HG02610 (cell line): Measurements from ENCODE around the gene SLC13A3.

Experiments
- ATAC-seq: cut with Tn5 transposase; IDR thresholded peaks from one replicate; pipeline ENCODE4 v1.9.1; 2021; ENCODE audit warnings: mild to moderate bottlenecking, moderate library complexity; ENCODE audit not compliant: unreplicated experiment

SLC13A3 gene

DNA sequence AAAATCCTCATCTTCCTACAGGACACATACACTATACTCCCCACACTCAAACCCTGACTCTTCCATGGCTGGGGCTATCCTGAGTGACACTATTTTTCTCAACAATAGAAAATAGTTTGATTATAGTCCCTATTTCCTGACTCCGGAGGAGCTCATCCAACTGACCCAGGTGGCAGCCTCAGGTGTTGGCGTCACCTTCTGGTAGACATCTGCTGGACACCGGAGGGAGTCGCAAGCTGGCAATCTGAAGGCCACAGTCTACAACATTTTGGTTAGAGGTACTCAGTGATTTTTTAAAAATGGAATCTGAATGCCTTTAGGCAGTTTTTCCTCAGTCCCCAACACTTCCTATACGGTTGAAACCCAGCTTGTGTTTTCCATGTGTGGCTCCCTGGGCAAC is 68.6 kb downstream of the SLC13A3 start:
- no peak for ATAC-seq

DNA sequence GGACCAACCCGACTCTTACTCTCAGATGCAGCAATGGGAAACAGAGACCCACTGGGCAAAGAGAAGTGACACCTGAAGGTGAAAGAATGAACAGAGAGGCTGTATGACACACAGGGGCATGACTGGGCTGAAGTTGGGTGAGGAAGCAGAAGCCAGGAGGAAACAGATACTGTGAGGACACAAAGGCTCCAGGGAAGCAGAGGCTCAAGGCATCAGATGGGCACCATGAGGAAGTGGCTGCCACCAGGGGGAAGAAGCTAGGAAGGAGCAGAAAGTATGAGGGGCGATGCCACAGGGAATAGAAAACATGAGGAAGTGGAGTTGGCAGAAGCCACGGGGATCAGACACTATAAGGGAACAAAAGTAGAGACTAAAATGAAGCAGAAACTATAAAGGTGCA is 69.9 kb downstream of the SLC13A3 start:
- no peak for ATAC-seq

DNA sequence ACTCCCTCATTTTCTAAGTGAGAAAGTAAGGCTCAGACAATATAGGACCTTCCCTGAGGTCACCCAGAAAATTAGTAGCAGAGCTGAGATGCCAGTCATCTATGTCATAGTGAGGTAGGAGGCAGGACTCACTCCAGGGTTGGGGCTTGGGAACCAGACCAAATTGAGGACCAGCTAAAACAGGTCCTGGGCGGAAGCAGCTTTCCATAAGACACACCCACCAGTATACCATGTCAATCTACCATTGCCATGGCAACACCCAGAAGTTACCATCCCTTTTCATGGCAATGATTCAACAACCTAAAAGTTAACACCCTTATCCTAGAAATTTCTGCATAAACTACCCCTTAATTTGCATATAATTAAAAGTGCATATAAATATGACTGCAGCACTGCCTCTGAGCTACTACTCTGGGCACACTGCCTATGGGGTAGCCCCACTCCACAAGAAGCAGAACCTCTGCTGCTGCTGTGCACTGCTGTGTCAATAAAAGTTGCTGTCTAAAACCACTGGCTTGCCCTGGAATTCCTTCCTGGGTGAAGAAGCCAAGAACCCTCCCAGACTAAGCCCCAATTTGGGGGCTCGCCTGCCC is 70.5 kb downstream of the SLC13A3 start:
- ATAC-seq, result no peak

DNA sequence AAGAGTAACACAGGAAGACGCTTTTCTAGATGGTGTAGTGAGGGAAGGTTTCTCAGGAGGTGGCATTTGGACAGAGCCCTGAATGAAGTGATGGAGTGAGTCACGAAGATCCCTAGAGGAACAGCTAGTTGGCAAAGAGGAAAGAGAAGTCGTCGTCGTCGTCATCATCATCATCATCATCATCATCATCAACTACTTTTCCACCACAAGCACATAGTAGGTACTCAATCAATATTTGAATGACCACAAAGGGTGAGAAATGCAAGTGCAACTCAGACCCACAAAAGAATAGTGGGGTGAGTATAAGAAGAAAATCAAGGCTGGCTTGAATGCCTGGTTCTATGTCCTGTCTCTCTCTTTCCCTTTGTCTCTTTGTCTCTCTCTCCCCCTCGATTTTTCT is 72.5 kb downstream of the SLC13A3 start:
- no peak for ATAC-seq

DNA sequence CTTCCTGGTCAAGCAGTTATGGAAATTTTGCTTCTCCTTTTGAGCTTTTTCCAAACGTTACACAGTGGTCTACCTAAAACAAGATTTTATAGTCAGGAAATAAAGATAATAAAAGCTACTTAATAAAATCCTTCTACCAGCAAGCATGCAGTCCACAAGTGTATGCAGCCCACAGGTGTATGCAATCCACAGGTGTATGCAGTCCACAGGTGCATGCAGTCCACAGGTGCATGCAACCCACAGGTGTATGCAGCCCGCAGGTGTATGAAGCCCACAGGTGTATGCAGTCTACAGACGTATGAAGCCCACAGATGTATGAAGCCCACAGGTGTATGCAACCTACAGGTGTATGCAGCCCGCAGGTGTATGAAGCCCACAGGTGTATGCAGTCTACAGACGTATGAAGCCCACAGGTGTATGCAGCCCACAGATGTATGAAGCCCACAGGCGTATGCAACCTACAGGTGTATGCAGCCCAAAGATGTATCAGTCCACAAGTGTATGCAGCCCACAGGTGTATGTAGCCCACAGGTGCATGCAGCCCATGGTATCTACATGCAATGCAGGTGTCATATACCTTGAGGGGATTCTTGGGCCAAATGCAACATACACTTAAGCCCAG is 74.4 kb downstream of the SLC13A3 start:
- ATAC-seq, result no peak

DNA sequence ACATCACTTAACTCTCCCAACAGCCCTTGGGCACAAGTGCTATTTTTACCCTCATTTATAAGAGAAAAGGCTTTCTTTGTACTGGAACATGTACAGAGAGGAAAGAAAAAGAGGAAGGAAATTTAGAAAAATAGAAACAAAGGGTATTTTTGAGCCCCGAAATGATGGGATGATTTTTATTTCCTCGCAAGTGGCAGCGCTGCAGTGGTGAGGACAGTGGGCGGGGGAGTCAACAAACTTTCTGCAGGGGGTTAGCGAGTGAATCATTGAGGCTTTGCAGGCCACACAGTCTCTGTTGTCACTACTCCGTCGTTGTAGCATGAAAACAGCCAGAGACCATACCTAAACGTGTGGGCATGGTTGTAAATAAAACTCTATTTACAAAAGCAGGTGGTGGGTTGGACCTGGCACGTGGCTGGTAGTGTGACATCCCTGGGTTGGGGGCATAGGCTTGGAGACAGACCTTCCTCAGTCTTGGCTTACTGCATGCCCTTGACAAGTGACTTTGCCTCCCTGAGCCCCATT is 75.3 kb downstream of the SLC13A3 start:
- no peak for ATAC-seq

DNA sequence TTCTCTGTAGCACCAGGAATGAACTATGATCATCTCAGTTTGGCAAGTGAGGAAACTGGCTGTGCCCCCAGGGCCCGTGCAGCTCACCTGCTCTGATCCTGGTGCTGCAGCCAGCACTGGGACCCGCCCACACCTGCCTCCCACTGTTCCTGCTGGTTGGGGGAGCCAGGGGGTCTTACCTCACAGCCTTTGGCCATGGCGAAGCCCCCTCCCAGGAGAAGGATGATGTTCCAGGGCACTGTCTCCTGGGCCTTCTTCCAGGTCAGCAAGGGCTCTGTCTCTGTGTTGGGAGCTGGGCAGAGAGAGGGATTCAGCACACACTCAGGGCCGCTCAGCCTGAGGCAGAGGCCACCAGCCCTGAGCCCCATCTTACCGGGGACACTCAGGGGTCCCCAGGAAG is 75.9 kb downstream of the SLC13A3 start:
- no peak for ATAC-seq

DNA sequence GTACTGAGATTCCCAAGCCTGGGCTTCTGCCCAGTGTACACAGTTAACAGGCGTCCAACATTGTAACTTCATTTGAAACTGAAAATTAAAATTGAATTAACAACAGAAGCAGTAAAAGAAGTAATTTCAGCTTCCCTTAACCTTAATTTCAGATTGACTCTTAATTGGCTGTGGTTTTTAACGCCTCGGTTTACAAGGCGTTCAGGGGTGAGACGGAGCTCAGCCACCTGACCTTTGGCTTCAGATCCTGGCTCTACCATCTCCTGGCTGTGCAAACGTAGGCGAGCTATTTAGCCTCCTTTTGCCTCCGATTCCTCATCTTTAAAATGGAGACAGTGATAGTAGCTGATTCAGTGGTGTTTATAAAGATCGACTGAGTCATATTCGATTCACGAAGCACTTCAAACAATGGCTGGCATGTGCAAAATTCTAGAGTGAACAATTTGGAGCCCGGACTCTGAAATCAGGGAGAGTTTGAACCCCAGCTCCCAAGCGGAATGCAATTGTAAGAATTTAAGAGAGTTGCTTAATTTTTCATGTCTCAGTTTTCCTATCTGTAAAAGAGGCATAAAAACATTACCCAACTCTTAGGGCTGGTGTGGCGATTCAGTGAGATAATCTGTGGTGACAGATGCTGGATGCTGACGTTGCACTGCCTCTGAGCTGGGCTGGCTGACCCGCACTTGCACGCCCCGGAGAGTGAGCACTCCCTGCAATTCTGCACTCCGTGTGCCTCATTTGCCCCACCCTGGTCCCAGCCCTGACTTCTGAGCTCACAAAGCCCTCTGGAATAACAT is 77.3 kb downstream of the SLC13A3 start:
- ATAC-seq, result no peak

DNA sequence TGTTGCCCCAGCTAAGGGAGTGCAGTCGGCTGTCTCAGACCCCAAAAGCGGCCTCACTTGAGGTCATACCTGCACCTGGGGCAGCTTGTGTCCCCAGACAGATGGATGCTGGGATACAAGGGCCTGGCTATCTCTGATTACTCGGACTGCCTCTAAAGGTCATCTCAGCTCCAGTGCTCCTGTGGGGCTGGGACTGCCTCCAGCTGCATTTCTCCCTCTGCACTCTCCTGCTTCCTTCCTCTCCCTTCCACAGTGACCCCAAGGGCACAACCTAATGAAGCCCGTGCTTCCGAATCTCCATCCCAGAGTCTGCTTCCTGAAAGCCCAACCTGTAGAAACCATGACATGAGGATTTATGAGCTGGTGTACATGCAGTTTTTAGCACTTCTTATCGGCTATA is 78.0 kb downstream of the SLC13A3 start:
- no peak for ATAC-seq

DNA sequence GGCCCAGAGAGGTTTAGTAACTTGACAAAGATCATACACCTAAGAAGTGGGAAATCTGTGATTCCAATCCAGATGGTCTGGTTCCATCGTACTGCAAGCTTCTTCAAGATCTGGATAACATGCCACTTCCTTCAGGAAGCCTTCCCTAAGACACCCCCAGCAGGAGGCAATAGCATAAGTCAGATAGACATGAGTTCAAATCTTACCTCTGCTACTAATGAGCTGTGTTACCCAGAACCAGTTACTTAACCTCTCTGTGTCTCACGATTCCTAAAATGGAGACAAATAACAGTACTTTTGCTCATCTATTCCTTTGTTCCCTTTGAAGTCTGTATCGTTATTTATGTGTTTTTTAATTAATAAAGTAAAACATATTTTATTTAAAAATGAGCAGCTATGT is 78.5 kb downstream of the SLC13A3 start:
- ATAC-seq, result no peak

DNA sequence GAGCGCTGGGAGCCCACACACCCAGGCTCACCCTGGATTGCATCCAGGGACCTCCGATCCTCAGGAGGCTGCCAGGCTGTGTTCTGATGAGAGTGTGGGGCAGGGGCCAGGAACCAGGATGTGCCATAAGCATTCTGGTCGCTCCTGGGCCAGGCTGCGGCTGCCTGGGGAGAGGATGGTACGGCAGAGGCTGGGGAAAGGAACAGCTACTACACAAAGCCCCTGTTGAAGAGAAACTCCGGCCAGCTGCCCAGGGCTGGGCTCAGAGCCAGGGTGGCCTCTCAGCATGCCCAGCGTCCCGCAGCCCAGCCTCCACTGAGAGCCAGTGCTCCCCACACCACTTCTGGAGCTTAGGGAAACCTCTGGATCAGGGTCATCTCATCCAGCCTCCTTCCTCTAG is 79.1 kb downstream of the SLC13A3 start:
- no peak for ATAC-seq

DNA sequence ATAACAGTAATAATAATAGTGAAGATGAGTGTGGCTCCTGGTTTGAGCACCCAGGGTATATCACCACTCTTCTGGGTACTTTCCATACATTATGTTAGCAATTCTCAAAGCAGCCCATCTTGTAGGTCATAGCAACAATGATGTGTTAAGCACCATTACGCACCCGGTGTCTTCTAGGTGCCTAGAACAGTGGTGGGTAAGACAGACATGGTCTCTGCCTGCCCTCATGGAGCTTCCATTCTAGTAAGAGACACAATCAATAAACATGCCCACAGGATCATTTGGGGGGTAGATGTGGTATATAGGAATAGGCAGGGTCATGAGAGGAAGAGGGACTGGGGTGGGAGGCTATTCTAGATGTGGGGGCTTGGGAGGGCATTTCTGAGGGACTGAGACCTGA is 79.8 kb downstream of the SLC13A3 start:
- ATAC-seq, result no peak

DNA sequence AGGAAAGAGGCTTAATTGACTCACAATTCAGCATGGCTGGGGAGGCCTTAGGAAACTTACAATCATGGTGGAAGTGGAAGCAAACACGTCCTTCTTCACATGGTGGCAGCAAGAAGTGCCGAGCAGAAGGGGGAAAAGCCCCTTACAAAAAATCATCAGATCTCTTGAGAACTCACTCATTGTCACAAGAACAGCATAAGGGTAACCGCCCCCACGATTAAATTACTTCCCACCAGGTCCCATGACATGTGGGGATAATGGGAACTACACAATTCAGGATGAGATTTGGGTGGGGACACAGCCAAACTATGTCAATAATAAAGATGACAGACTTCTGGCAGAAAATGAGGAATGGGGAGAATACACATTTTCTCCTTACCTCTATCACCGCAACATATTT is 80.3 kb downstream of the SLC13A3 start:
- ATAC-seq, result no peak

DNA sequence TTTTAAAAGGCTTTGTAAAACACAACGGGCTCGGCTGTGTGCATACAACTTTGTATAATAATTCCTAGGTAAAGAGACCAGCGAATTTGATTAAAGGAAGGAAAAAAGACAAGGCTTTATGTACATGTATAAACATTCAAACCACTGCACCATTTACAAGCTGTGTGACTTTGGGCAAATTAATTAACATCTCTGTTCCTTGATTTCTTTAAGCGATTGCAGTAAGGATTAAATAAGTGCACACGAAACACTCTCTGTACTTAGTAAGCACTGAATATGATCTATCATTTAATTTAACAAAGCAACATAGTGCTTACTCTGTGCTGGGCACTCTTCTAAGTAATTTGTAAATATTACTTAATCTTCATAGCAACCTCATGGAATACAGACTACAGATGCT is 81.3 kb downstream of the SLC13A3 start:
- ATAC-seq, result no peak

DNA sequence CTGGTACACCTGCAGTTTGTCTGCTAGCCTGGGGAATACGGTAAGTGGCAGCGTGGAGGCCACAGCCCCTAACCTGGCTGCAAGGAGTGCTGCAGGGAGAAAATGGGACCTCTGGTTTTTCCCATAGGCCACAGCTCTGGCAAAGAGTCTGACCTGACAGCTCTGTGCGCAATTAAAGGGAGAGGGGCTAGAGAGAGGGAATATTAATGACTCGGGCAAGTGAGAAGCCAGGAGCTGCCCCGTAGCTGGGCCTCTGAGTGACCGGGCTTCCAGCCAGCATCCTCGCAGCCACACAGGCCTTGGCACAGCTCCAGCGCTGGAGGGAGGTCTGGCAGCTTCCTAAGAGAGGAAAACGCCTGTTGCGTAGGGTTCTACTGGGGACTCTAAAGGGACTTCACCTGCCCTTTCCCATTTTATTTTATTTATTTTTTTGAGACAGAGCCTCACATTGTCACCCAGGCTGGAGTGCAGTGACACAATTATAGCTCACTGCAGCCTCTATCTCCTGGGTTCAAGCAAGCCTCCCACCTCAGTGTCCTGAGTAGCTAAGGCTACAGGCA is 82.6 kb downstream of the SLC13A3 start:
- no peak for ATAC-seq

DNA sequence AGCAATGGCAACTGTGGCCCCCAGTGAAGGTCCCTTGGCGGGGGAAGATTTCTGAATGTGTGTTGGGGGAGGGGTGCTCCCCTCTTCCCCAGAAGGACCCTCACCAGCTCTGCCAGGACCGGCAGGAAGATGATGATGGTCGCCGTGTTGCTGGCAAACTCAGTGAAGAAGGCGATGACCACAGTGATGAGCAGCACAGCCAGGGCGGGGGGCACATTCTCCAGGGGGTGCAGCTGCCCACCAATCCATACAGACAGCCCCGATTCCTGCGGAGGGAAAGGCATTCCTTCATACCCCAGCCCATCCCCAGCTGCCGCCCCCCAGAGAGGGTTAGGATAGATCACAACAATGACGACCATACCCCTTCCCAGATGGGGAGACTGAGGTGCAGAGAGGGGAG is 85.1 kb downstream of the SLC13A3 start:
- ATAC-seq, result no peak

DNA sequence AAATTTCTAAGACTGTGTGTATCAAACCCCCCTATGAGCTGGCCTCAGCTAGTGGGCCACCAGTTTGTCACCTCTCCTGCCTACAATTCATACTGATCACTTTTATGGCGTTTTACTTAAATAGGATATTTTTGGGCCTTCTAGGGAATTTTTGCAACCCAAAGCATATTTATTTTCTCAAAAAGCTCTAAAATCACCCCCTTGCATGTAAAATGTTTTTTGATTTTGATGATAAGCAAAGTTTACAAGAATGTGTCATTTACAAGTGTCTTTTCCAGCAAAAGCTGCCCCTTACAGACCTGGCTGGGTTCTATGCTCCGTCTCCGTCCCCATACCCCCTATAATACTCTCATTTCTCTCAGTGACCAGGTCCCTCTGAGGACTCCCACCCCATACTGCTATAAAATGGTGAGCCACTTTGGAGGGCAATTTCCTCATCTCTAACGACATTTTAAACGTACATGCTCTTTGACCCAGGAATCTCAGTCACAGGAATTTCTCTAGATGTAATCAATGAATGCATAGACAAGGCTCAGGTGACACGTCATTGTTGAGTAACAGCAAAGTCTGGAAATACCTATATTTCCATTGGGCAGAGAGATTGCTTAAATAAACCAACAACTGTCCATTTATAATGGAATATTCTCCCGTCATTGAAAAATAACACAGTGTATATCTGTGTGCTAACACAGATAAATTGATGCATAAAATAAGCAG is 86.9 kb downstream of the SLC13A3 start:
- no peak for ATAC-seq

DNA sequence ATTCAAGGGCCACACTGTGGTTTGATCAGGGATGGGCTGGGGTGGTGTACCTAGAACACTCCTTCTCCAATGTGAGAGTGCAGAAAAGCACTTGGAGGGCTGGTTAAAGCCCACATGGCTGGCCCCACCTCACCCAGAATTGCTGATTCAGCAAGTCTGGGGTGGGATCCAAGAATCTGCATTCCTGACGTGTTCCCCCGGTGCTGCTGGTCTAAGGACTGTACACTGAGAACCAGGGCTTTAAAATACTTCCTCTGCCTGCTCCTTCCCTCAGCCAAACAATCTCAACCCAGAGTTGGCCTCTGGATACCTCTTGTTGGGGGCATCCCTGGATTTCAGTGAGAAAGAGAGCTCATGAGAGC is 87.4 kb downstream of the SLC13A3 start:
- no peak for ATAC-seq

DNA sequence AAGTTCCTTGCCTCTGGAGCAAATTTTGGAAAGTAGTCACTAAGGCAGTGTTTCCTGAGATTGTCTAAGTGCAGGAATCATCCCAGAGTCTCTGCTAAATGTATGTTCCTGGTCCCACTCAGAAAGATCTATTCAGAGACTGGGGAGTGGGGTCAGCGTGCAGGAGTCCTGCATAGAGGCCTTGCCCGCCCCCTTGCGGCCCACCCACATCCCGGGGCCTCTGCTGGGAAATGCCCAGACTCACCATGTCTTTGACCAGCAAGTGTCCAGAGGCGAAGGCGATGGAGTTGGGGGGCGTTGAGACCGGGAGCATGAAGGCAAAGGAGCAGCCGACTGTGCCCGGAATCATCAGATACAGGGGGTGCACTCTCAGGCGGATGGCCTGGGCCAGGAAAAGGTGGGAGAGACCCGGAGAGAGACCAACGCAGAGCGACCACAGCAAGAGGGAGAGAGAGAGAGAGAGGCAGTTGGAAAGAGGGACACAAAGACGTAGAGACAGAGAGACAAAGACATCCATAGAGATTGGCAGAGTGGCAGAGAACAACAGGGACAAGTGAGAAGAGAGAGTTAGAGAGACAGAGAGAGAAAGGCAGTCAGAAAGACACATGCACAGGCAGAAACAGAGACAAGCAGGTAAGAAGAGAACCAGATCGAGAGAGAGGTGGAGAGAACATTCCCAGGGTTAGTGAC is 87.9 kb downstream of the SLC13A3 start:
- no peak for ATAC-seq

DNA sequence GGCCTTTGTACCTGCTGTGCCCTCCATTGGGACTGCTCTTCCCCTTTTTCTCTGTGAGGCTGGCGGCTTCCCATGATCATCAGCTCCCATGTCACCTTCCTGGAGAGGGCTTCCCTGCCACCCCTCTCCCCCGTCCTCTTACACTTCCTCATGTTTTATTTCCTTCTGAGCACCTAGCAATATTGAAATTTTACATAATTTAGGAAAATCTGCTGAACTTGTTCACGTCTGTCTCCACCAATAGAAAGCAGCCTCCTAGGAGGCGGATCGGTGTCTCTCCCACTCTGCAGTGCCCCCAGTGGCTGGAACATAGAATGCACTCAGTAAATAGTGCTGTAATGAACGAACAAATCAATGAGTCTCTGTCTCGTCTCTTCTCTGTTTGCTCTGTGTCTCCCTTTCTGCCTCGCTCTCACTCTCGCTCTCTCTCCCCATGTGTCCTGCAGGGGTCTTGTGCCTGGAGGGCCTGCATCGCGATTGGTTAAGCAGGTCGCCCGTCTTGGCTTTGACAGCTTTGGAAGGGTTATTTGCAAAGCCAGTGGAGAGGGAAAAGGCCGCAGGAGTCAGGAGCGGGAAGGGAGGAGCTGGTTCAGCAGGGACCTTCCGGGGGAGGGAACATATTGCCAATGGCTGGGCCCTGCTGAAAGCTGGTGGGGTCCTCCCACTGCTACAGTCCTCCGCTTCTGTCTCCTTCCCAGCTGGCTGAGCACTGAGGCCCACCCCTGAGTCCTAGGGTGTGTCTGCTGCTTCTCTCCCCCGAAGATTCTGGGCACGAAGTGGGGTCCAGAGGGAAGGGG is 88.7 kb downstream of the SLC13A3 start:
- ATAC-seq, result peak; percentile 62
